T-helper 2 cell treated with Interferon-gamma antibody and Interleukin-4, amounts not matched to agents 100 ng/mL and 5 ng/mL, for 36 hours (primary cell): ENCODE results near the gene IL25. TPM values are rescaled to one million over a fixed set of nuclear protein-coding genes. Genes with fewer than 3 reads are reported as not detected.
"Not testable (repeated sequence)": the region's sequence is repeated elsewhere in the genome, so short reads cannot be mapped to it uniquely, and the experiment has no call there.

Experiments
- intact Hi-C: fragments of 100-400 bp; cut with micrococcal nuclease; formaldehyde crosslinking; loops from one replicate; pipeline ENCODE4 v1.15.1; 2023
- total RNA-seq: library from RNA; stranded (reverse); gene quantifications from 2 replicates; pipeline ENCODE4 v1.2.3, GENCODE V29; 2022

The IL25 gene
- total RNA-seq, 1 donor from 2014 or later, result not detected

- intact Hi-C loops, result no loop called here
These were observed 744 bp upstream of the IL25 start for GRCh38 chr14:23371865-23372264.

GRCh38 chr14:23373041-23373440 is 432 bp downstream of the IL25 start:
- intact Hi-C loops, result no loop called here

- intact Hi-C loops, result no loop called here
These were observed 3.1 kb downstream of the IL25 start for GRCh38 chr14:23375527-23376251.

GRCh38 chr14:23376482-23377197 is 4.0 kb downstream of the IL25 start, which contains the start of gene CMTM5:
Gene CMTM5 (plus strand): TSS chr14:23377046. CDS start chr14:23377252, 206 bp downstream.
- intact Hi-C loops, result no loop called here

GRCh38 chr14:23377198-23377550 is 4.6 kb downstream of the IL25 start:
- intact Hi-C loops, result no loop called here

- intact Hi-C loops, result no loop called here
These were observed 5.3 kb downstream of the IL25 start for GRCh38 chr14:23377573-23378563.

GRCh38 chr14:23378612-23379220 is 6.1 kb downstream of the IL25 start:
- intact Hi-C loops, result no loop called here

GRCh38 chr14:23379366-23380196 is 7.0 kb downstream of the IL25 start:
- intact Hi-C loops, result loop anchor here (1.0 kb wide), 3 partner anchors 51 to 259 kb away; no protein-coding TSS in a partner anchor

- intact Hi-C loops, result loop anchor here (1.0 kb wide), 3 partner anchors 52 to 260 kb away; no protein-coding TSS in a partner anchor
These were observed 7.7 kb downstream of the IL25 start for GRCh38 chr14:23380197-23380914.

GRCh38 chr14:23380976-23381375 is 8.4 kb downstream of the IL25 start:
- intact Hi-C loops, result loop anchor here (1.0 kb wide), 3 partner anchors 53 to 261 kb away; no protein-coding TSS in a partner anchor

- intact Hi-C loops, result no loop called here
These were observed 9.3 kb downstream of the IL25 start for GRCh38 chr14:23381871-23382270.

- intact Hi-C loops, result no loop called here
These were observed 9.7 kb downstream of the IL25 start for GRCh38 chr14:23382276-23382675.

- intact Hi-C loops, result no loop called here
These were observed 10.3 kb downstream of the IL25 start for GRCh38 chr14:23382731-23383440.

- intact Hi-C loops, result no loop called here
These were observed 11.9 kb downstream of the IL25 start for GRCh38 chr14:23384364-23385080.

- intact Hi-C loops, result no loop called here
These were observed 12.6 kb downstream of the IL25 start for GRCh38 chr14:23385244-23385641.

- intact Hi-C loops, result no loop called here
These were observed 13.1 kb downstream of the IL25 start for GRCh38 chr14:23385642-23386265.

- intact Hi-C loops, result not testable (repeated sequence)
These were observed 13.7 kb downstream of the IL25 start for GRCh38 chr14:23386266-23386657.

- intact Hi-C loops, result no loop called here
These were observed 14.4 kb downstream of the IL25 start for GRCh38 chr14:23386999-23387398.
